Measurements from ENCODE around the gene FBLN1. TPM values are rescaled to one million over a fixed set of nuclear protein-coding genes. Genes with fewer than 3 reads are reported as not detected.

The FBLN1 gene
- total RNA-seq, 2 donors from 2014 or later, result not detected

DNA sequence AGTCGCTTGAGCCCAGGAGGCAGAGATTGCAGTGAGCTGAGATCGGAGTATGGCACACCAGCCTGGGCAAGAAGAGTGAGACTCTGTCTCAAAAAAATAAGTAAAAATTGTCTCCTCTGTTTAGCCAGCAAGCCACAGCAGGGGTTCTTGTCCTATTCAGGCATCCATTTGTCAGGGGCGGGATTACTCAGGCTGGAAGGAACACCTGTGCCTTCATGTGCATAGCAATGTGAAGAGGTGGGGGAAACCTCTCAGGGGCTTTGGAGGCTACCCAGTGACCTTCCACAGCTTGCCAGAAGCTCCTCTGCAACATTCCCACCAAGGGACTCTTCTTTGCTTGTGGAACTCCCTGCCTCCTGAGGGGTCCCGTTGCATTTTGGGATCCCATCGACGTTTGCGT lies 63.3 kb downstream of the FBLN1 start:
- Mint-ChIP-seq H3K27ac (no peak overlapping the region), H3K9me3 (peaks cover 4 to 6% of the 10 kb centered on the region in 2 donors), H3K36me3 (ENCODE audit: insufficient read depth in 2 of 2) (peaks cover 2 to 9% of the 10 kb centered on the region in 2 donors), H3K4me1 (ENCODE audit: low read depth) (no peaks in the 10 kb centered on the region), H3K27me3 (ENCODE audit: low read depth) (peaks cover 11% of the 10 kb centered on the region), H3K4me3 (no peak overlapping the region)
- no peak for ATAC-seq (replicated peaks in 1 of 2)
- no peak for DNase-seq

DNA sequence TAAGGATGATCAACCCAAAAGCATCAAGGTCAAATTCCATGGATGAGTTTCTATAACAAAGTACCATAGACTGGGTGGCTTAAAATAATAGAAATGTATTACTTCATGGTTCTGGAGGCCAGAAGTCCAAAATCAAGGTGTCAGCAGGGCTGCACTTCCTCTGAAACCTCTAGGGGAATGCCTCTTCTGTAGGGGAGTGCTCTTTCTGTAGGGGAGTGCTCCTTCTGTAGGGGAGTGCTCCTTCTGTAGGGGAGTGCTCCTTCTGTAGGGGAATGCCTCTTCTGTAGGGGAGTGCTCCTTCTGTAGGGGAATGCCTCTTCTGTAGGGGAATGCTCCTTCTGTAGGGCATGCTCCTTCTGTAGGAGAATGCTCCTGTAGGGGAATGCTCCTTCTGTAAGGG lies 65.5 kb downstream of the FBLN1 start:
- DNase-seq, result no peak
- no peaks in the 10 kb centered on the region for H3K4me1 Mint-ChIP-seq (ENCODE audit: low read depth)
- no peak for ATAC-seq (replicated peaks in 1 of 2)
- no peak overlapping the region for H3K4me3 Mint-ChIP-seq
- H3K27me3 Mint-ChIP-seq (ENCODE audit: low read depth), result peaks cover 11% of the 10 kb centered on the region
- peaks cover 9% of the 10 kb centered on the region in 2 donors for H3K9me3 Mint-ChIP-seq
- peaks cover 2 to 7% of the 10 kb centered on the region in 2 donors for H3K36me3 Mint-ChIP-seq (ENCODE audit: insufficient read depth in 2 of 2)
- H3K27ac Mint-ChIP-seq, result no peak overlapping the region

DNA sequence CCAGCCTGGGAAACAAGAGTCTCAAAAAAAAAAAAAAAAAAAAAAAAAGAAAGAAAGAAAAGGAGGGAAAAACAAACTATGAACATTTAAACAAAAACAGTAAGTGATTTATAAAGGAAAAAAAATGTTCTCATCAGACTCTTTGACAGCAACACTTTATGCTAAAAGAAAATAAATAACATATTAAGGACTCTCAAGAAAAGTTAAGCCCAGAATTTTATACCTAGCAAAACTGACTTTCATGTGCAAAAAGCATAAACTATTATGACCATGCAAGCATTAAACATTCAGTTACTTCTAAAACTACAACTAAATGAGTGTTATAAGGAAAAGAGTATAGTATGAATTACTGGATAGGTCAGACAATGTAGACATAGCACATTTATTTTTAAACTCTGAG lies 68.4 kb downstream of the FBLN1 start:
- ATAC-seq (replicated peaks in 1 of 2) (no peak), DNase-seq (no peak)
- Mint-ChIP-seq H3K9me3 (peaks cover 9% of the 10 kb centered on the region in 2 donors), H3K4me1 (ENCODE audit: low read depth) (no peaks in the 10 kb centered on the region), H3K36me3 (ENCODE audit: insufficient read depth in 2 of 2) (peaks cover 2 to 7% of the 10 kb centered on the region in 2 donors), H3K27me3 (ENCODE audit: low read depth) (peaks cover 11% of the 10 kb centered on the region), H3K27ac (no peak overlapping the region), H3K4me3 (no peak overlapping the region)

DNA sequence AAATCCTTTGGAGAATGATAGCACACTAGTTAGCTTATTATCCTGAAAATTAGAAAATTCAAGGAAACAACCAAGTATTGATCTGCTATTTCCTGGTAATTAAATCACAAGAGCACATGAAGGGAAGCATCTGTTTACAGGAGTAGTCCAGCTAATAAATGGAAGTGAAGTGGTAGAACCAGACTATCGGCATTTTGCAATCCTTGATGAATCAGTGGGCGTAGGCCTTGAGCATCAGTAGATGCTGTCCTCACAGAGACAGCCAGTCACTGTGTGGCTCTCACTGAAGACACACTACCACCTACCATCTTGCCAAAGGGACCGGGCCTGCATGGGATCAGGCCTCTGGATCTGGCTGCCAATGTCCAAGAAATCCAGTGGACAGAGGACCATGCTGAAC lies 69.8 kb downstream of the FBLN1 start:
- no peaks in the 10 kb centered on the region for H3K4me1 Mint-ChIP-seq (ENCODE audit: low read depth)

DNA sequence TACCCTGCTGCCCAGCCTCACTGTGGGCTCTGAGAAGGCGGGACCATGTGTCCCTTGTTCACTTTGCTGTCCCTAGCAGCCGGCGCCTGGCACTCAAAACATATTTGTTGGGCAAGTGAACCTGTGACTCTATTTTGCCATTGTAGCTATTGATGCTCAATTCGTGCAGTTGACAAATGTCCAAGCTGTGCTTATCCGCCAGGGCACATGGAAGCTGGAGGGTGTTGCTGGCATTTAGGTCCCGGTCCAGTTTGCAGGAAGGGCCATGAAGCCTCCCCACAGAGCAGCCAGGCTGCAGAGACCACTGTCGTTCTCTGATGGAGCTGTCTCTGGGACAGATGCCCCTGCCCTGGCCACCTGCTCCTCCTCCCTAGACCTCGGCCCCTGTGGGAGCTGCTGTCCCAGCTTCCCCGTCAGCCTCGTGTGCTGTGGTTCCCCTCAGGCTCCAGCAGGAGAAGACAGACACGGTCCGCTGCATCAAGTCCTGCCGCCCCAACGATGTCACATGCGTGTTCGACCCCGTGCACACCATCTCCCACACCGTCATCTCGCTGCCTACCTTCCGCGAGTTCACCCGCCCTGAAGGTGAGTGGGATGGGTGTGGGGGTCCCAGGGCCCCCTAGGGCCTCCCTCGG lies 71.5 kb downstream of the FBLN1 start:
- H3K9me3 Mint-ChIP-seq, result peaks cover 9% of the 10 kb centered on the region in 2 donors
- H3K4me1 Mint-ChIP-seq (ENCODE audit: low read depth), result no peaks in the 10 kb centered on the region
- no peak for ATAC-seq (replicated peaks in 1 of 2)
- DNase-seq, result no peak
- H3K4me3 Mint-ChIP-seq, result no peak overlapping the region
- no peak overlapping the region for H3K27ac Mint-ChIP-seq
- peaks cover 7% of the 10 kb centered on the region for H3K27me3 Mint-ChIP-seq (ENCODE audit: low read depth)
- H3K36me3 Mint-ChIP-seq (ENCODE audit: insufficient read depth in 2 of 2), result peaks cover 0 to 7% of the 10 kb centered on the region in 2 donors

More for the DNA sequence above, 69.8 kb downstream of the FBLN1 start:
- H3K4me3 Mint-ChIP-seq, result no peak overlapping the region
- peaks cover 9% of the 10 kb centered on the region in 2 donors for H3K9me3 Mint-ChIP-seq
- peaks cover 2 to 7% of the 10 kb centered on the region in 2 donors for H3K36me3 Mint-ChIP-seq (ENCODE audit: insufficient read depth in 2 of 2)
- H3K27ac Mint-ChIP-seq, result no peak overlapping the region
- H3K27me3 Mint-ChIP-seq (ENCODE audit: low read depth), result peaks cover 5% of the 10 kb centered on the region
- DNase-seq, result no peak
- no peak for ATAC-seq (replicated peaks in 1 of 2)

DNA sequence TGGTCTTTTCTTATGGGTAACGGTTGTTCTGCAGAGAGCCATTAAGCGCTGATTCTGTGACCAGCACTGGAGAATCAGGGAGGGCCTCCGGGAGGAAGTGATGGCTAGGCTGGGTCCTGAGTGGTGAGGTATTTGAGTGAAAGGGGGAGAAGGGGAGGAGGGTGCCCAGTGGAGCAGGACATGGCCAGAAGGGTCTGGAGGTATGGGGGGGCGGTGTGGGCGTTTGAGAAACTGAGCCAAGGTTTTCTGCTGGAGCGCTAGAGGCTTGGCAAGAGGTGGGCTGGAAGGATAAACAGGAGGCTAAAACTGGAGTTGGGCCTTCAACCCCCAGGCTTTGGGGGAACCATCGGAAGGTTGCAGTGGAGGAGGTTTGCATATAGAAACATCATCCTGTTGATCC lies 72.5 kb downstream of the FBLN1 start:
- Mint-ChIP-seq H3K27me3 (ENCODE audit: low read depth) (peaks cover 7% of the 10 kb centered on the region), H3K4me1 (ENCODE audit: low read depth) (no peaks in the 10 kb centered on the region), H3K36me3 (ENCODE audit: insufficient read depth in 2 of 2) (peaks cover 0 to 5% of the 10 kb centered on the region in 2 donors), H3K9me3 (peaks cover 6 to 9% of the 10 kb centered on the region in 2 donors), H3K4me3 (no peak overlapping the region), H3K27ac (no peak overlapping the region)
- DNase-seq, result no peak
- no peak for ATAC-seq (replicated peaks in 1 of 2)

DNA sequence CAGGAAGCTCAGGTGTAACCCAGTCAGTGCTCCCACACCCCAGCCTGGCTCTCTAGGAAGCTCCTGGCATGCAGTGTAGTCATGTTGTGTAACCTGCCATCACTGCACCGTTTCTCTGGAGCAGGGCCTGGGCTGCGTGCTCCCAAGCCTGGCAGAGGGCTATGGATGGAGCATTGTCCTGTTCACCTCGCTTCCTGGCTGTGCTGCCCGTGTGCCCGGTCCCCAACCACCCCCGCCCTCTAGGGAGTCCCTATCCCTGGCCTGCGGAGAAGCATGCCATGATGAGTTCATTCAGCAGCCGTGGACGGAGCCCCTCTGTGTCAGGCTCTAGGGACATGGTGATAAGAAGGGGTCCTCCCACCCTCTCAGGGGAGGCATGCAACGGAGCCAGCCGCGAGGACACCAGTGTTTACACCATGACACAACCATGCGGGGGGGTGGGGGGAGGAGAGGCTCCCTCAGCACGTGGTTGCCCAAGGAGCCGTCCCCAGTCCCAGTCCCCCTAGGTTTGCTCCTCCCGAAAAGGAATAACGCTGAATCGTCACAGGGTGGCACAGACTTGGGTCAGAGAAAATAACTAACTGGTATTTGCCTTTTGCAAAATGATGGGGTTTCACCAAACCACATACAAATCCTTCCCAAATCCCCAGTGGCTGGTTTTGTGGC lies 73.1 kb downstream of the FBLN1 start:
- ATAC-seq (replicated peaks in 1 of 2) (no peak), DNase-seq (no peak)
- Mint-ChIP-seq H3K27ac (no peak overlapping the region), H3K4me3 (no peak overlapping the region), H3K36me3 (ENCODE audit: insufficient read depth in 2 of 2) (no peaks in the 10 kb centered on the region), H3K9me3 (peaks cover 3 to 4% of the 10 kb centered on the region in 2 donors), H3K4me1 (ENCODE audit: low read depth) (no peaks in the 10 kb centered on the region), H3K27me3 (ENCODE audit: low read depth) (peaks cover 7% of the 10 kb centered on the region)

DNA sequence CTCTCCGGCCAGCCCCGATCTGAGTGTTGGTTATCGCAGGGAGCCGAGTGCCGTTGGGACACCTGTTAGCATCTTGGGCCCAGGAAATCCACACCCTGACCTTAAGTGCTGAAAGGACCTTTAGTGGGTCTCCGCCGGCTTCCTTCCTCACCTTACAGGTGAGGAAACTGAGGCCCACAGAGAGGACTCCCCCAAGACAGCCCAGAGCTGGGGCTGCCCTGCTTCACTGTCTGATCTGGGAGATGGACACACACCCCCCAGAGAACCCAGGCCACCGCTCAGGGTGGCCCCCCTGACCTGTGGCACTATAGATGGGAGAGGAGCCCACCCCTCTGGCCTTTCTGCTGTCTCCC lies 73.6 kb downstream of the FBLN1 start:
- no peaks in the 10 kb centered on the region for H3K4me1 Mint-ChIP-seq (ENCODE audit: low read depth)
- H3K9me3 Mint-ChIP-seq, result peaks cover 3% of the 10 kb centered on the region in 2 donors
- no peak for DNase-seq
- H3K4me3 Mint-ChIP-seq, result no peak overlapping the region
- peaks cover 7% of the 10 kb centered on the region for H3K27me3 Mint-ChIP-seq (ENCODE audit: low read depth)
- no peak overlapping the region for H3K27ac Mint-ChIP-seq
- no peaks in the 10 kb centered on the region for H3K36me3 Mint-ChIP-seq (ENCODE audit: insufficient read depth in 2 of 2)
- no peak for ATAC-seq (replicated peaks in 1 of 2)

DNA sequence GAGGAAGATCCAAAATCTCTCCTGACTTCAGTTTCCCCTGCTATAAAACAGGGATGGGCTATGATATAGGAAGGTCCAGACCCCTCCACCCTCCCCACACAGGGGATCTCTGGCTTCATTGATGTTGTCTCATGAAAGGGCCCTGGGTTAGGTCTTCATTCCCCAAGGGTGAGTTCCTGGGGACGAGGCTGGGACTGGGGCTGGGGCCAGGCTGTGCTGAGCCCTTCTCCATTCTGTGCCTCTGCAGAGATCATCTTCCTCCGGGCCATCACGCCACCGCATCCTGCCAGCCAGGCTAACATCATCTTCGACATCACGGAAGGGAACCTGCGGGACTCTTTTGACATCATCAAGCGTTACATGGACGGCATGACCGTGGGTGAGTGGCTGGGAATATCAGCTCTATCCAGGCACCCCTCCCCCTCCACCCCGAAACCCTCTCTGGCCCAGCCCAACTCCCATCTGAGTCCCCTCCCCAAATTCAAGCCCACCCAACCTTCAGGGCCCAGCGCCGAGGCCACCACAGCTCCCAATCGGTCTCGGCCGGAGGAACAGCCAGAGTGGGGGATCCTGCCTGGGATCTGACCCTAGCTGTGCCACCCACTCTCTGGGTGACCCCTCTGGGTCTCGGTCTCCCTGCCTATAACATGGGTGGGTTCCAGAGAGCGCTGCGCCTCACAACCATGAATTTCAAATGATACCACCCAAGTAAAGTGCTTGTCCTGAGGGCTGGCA lies 74.2 kb downstream of the FBLN1 start:
- DNase-seq (no peak), ATAC-seq (replicated peaks in 1 of 2) (no peak)
- Mint-ChIP-seq H3K4me1 (ENCODE audit: low read depth) (no peaks in the 10 kb centered on the region), H3K27ac (no peak overlapping the region), H3K36me3 (ENCODE audit: insufficient read depth in 2 of 2) (no peaks in the 10 kb centered on the region), H3K9me3 (no peaks in the 10 kb centered on the region), H3K4me3 (no peak overlapping the region), H3K27me3 (ENCODE audit: low read depth) (peaks cover 7% of the 10 kb centered on the region)

DNA sequence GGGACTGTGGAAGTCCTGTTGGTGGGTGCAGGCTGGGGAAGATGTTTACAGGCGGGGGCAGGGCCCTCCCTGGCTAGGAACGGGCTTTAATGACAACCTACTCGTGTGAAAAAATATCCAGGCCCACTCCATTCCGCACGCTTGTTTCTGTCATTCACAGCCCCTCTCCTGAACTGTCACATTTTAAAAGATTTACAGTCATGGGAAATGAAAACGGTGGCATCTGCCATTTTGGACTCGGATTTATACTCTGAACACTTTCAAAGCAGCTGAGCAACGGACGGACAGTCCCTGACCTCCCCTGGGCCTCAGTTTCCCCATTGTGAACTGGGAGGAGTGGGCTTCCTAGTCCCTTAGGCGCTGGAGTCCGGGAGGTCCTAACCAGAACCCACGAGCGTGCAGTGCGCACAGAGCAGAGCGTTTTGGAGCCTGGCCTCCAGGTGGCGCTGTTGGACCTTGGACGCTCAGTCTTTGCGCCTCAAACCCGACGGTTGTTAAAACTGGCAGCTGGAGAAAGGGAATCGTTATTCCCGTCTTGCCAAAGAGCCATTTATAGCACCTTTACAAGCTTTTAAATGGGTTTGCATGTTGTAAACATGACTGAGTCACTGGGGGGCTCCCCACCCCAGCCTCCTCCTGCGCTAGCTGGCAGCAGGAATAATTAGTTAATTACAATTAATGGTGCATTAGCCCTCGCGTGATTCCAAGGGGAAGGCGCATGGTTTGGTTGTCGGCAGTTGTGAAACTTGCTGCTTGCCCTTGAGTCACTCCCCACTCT lies 75.3 kb downstream of the FBLN1 start:
- Mint-ChIP-seq H3K4me1 (ENCODE audit: low read depth) (no peaks in the 10 kb centered on the region), H3K27me3 (ENCODE audit: low read depth) (peaks cover 7% of the 10 kb centered on the region), H3K4me3 (no peak overlapping the region), H3K36me3 (ENCODE audit: insufficient read depth in 2 of 2) (no peaks in the 10 kb centered on the region), H3K9me3 (no peaks in the 10 kb centered on the region), H3K27ac (no peak overlapping the region)
- peak; percentile 75 to 83 for DNase-seq
- ATAC-seq (replicated peaks in 1 of 2), result peak; percentile 76 to 77

DNA sequence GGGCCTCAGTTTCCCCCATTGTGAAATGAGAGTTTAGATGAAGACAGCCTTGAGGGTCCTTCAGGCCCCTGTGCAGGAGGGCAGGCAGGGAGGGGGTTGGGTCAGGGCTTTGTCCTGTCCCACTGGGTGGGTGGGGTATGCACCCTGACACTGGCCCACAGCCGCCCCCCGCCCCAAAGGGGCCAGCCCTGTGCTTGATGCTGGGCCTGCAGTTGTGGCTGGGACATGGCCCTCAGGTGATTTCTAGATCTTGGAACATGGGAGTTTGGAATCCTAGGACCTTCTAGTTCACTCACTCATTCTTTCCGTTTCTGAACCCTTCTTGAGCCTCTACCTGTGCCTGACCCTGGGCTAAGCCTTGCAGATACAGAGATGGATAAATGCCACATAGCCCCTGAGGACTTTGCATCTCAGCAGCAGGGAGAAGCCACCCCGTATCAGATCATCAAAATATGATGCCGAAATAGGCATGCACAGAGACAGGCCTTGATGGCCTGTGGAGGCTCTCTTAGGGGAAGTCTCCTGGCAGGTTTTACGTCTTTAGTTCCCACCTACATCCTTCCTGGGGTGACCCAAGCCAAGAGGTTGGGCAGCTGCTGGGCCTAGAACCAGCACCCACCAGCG lies 76.0 kb downstream of the FBLN1 start:
- ATAC-seq (replicated peaks in 1 of 2) (peak in 1 of 2 donors; percentile 15), DNase-seq (no peak)
- H3K27me3 Mint-ChIP-seq (ENCODE audit: low read depth), result peaks cover 7% of the 10 kb centered on the region
- peaks cover 0 to 2% of the 10 kb centered on the region in 2 donors for H3K9me3 Mint-ChIP-seq
- H3K27ac Mint-ChIP-seq, result no peak overlapping the region
- no peaks in the 10 kb centered on the region for H3K36me3 Mint-ChIP-seq (ENCODE audit: insufficient read depth in 2 of 2)
- H3K4me3 Mint-ChIP-seq, result no peak overlapping the region
- peaks cover 4% of the 10 kb centered on the region for H3K4me1 Mint-ChIP-seq (ENCODE audit: low read depth)

DNA sequence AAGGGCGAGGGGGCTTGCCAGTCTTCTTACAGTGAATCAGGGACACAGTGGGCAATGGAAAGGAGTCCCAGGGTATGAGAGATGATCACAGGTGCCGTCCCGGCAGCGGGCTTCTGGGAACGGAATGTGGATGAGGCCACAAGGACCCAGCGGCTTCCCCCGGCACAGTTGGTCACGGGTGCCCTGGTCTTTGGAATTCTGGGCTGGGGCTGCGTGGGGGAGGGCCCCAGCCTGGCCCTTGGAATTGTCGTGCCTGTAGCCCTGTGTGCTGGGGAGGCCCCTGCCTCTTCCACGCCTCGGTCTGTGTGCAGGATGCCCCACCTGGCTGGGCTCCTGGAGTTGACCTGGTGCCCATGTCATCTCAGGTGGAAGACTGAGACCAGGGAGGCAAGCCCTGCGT lies 76.6 kb downstream of the FBLN1 start:
- H3K27ac Mint-ChIP-seq, result no peak overlapping the region
- no peaks in the 10 kb centered on the region for H3K36me3 Mint-ChIP-seq (ENCODE audit: insufficient read depth in 2 of 2)
- DNase-seq, result no peak
- peaks cover 7% of the 10 kb centered on the region for H3K27me3 Mint-ChIP-seq (ENCODE audit: low read depth)
- H3K4me3 Mint-ChIP-seq, result no peak overlapping the region
- ATAC-seq (replicated peaks in 1 of 2), result no peak
- H3K9me3 Mint-ChIP-seq, result peaks cover 0 to 2% of the 10 kb centered on the region in 2 donors
- peaks cover 6% of the 10 kb centered on the region for H3K4me1 Mint-ChIP-seq (ENCODE audit: low read depth)
